NCI-H2029 treated with DMSO at 0.1 percent for 48 hours (cell line): Measurements from ENCODE around the gene RHBG.

ENCODE experiments used
- DNase-seq: peaks from one replicate; lab custom pipeline; 2025; lab: John Stamatoyannopoulos, UW

The RHBG gene

DNA sequence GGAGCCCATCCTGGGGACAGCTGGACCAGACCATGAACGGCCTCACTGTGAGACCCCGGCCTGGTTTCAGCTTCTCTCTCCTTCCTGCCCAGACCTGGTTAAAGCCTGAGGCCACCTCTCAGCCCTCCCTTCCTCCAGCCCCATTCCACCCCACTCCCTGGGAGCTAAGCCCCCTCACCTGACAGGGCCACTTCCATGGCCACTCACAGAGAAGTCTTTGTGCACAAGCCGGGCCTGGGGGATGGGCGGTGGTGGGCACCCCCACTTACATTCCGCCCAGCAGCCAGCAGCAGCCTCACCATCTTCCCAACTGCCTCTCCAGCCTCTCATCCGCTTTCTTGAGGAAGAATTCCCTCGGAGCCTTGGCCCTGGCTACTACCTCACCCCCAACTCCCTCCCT, 40.4 kb downstream of the RHBG start:
- DNase-seq, result no peak

DNA sequence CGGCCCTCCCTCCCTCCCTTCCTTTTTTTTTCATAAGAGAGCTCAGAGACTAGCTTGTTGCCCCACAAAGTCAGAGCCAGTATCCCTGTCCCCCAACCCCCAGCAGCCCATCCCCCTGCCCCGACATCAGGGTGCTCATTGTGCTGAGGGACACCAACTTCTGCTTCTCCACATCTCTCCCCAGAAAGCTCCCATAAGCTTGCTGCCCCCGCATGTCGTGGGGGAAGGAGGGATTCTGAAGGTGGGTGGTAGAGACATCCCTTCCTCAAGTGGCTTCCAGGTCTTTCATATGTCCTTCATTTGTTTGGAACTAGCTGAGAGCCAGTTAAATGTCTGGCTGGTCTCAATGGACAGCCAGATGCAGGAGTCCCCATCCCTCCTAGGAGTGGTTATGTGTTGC, 41.2 kb downstream of the RHBG start:
- DNase-seq, result no peak

DNA sequence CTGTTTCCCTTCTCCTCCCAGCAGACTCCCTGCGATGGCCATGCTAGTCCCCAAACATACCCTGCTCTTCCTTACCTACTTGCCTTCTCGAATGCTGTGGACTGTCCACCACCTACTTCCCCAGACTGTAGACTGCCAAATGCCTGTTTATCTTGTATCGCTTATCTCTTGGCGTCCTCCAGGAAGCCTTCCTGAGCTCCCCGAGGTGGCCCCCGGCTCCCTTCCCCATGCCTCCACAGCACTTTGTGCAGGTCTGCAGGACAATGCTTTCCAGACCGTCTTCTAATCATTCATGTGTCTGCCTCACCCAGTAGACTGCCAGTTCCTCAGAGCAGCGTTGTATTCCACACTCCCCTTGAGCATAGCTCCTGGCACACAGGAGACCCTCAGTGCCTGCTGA, 41.7 kb downstream of the RHBG start:
- no peak for DNase-seq

DNA sequence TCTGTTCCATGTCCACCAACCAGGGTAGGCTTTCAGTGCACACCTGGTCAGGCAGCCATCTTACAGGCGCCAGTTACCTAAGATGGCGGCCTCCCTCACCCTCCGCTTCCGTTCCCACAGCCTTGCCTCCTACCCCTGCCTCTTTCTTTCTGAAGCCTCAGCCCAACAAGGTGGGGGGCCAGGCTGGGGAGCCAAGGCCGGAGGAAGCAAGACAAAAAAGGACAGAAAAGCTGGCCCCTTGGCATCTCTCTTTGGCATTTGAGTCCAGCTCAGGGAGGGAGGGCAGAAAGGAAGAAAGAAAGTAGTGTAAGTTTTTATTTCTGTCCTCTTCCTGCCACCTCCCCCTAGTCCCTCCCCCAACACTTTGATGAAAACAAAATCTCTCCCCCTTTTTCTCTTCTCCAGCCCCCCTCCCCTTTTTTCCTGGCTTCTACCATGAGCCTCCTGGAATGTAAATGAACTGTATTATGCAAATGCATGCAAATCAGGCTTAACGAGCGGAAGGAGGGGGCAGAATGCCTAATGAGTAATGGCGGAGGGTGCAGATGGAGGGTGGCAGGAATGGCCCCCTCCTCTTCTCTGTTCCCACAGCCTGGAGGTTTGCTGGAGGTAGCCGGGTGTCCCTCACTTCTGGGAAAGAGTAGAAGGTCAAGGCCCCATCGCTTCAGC, 43.8 kb downstream of the RHBG start:
- DNase-seq, result no peak

DNA sequence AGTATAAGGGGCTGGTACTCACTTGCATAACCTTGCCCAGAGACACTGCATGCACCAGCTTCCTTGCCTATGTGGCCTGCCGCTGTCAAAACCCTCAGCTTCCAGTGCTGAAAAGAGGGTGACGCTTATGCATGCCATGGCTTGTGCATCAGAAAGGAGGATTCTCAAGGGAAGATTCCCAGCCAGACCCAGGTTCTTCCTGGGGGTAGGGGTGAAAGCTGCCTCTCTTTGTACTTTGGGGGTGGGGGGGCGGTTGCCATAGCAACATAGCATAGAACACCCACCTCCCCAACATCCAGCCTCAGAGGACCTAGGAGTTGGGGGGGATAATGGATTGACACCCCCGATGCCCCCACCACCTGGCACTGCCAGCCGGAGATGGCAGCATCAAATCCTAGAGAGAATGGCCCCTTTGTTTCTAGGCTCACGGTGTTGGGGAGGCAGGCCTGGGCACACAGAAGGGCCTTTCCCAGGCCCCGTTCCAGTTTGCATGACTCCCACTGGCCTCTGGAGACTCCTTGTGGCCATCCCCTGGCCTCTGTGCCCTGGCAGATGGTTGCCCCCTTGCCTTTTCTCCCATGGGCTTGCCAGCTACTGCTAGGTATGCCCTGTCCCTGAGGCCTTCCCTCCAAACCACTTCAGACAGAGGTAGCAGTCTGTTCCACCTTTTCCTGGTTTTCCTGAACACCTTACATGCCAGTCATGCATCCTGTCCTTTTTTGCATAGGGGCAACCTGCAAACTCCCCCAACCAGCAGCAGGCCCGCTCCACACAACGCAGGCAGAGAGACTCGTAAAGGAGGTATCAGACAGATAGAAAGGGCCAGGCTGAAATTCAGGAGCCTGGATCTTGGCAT, 44.6 kb downstream of the RHBG start:
- DNase-seq, result no peak

DNA sequence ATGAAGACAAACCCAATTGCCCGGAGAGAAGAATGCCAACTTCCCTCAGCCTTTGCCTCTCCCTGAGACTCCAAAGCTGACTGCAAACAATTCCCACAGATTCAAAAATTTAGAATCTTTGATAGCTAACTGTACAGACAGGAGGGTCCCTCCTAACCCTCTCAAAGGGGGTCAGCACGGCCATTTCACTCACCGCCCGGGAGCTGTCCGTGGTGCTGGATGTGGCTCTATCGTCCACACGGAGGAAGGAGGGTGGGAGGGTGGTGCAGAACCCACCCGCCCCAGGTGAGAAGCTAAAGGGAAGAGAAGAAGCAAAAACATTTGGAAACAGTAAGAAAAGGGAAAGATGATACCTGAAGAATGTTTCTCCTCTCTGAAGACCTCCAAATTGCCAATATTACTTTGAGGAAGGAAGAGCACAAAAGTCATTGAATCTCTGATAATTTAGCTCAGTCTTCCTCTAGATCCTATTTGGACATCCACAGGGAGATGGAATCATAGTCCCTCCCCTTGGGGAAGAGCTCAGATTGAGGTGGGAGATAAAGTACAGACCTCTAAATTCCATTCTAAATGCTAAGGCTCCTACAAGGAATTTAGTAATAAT, 45.6 kb downstream of the RHBG start:
- DNase-seq, result no peak

DNA sequence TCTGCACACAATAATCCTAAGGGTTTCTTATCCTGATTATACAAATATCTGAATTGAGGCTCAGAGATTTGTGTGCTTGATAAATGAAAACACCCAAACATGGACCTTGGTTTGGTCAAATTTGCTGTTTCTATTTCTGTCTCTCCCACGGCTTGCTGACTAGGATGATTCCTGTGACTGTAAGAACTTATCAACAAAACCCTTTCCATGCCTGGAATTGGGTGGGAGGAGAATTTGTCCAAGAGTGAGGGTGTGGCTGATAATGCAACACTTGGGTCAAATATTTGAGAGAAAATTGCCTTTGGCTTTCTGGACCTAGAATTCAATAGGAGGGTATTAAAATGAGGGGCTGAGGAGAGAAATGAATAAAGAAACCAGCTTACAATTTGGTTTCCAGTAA, 48.0 kb downstream of the RHBG start:
- no peak for DNase-seq

DNA sequence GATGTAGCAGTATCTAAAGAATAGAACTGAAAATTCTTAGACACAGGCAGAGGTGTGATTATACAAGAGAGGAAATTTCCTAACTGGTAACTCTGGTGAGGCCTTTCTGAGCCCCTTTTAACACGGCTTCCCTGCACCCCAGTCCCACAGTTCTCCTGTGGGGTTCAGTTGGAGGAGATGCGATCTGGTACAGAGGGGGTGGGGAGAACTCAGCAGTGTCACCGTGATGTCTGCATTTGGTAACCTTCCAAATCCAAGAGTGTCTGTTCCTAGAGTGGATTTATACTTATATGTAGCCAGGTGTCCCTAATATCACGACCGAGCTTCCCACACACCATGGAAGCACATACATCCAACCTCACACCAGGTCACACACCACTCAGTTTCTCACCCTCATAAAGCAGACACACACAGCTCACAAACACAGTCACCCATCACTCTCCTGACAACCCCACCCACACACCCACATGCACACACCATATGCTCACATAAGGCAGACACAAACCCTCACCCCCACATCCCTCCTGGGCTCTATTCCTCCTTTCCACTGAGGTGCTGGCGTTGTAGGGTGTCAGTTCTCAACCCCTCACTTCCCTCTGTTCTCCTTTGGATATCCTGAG, 48.5 kb downstream of the RHBG start:
- no peak for DNase-seq

DNA sequence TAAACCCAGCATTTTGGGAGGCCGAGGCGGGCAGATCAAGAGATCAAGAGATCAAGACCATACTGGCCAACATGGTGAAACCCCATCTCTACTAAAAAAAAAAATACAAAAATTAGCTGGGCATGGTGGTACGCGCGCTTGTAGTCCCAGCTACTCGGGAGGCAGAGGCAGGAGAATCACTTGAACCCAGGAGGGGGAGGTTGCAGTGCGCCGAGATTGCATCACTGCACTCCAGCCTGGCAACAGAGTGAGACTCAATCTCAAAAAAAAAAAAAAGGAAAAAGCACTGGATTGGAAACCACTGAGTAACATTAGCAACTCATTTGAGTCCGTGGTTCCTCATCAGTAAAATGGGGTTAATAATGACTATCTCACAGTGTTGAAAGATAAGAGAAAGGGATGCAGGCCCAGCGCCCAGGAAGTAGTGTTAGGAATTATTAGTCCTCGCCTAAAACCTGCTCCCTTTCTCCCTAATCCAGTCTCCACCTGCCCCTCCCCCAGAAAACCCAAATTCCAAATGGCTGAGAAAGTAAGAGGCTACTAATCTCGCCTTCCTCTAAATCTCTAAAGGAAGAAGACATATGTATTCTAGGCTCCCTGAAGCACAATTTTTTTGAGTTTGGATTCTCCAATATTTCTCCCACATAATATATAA, 49.5 kb downstream of the RHBG start:
- no peak for DNase-seq

DNA sequence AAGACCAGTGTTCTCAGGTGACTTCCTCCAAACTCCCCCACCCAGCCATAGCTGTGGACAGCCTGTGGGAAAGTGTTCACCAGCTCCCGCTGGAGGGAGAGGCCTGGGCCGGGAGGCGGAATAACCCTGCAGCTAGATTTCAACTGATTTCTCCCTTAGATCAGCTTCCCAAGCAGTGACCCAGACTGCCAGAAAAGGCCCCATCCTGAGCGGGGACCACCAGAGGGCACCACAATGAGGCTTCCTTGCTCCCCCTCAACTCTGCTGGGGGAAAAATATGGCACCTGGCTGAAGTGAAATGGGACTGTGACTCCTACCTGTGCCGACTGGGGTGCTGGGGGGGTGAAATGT, 50.8 kb downstream of the RHBG start:
- DNase-seq, result no peak

DNA sequence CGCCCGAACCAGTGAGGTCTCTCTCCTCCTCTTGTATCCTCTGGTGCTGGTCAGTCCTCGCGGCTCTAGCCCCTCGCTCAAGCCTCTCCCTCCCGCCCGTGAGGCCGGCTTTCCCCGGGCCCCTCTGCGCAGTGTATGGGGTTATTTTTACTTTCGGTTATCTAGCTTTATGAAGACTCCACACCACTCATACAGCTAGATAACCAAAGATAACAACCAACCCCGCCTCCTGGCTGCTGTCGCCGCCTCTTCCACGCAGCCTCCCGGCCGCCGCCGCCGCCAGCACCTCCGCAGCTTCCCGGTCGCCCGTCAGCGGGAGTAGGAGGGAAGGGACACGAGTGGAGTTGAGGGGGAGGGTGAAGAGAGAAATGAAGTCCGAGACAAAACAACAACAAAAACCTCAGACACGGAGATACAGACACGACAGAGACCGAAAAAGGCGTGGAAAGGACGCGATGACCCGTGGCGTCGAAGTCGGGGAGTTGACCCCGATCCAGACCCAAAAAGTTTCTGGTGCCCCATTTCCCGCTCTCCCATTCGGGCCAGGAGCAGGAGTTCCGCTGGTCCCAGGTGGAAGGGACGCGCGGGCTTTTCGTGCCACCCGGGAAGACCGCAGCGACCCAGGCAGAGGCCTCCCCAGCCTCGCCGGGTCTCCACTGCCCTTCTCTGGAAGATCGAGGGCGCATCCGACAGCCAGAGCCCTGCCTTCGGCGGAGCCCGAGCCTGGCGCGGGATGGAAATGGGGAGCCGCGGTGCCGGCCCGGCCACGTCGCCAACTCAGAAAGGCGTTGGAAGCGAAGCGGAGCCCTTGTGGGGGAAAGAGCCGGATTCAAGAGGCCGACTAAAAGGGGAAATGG, 51.4 kb downstream of the RHBG start:
- DNase-seq, result no peak

DNA sequence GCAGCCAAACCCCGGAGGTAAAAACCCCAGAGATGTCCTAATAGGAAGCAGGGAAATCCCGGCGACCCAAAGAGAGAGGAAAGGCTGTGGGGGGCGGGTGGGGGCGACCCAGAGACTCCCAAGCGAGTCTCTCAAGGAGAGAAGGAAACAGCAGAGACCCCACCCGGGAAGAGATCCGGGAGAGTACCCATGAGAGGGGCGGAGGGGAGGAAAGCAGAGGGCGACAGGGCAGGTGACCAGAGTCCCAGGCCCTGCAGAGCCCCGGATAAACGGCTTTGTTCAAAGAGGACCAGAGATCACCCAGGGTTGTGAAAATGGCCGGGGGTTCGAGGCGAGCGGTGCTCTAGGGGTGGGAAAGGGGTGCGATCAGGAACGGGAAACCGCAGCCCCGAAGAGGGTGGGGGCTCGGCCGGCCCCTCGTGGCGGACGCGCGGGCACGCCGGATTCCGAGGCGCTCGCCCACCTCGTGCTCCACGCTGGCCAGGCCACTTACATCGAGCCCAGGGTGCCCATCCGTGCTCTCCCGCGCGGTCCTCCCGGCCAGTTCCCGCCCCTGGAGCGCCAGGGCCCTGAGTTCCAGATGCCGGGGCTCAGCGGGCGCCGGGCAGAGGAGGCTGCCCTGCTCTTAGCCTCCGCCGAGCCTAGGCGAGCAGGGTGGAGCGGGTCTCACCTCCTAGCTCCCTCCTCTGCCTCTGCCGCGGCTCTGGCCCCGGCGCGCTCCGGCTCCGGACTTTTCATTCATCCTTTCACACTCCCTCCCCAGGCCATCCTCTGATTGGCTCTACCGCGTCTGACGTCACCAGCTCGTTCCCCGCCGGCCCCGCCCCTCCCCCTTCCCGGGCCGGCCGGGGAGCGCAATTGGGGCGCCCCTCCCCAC, 52.3 kb downstream of the RHBG start:
- DNase-seq, result peak; percentile 27

DNA sequence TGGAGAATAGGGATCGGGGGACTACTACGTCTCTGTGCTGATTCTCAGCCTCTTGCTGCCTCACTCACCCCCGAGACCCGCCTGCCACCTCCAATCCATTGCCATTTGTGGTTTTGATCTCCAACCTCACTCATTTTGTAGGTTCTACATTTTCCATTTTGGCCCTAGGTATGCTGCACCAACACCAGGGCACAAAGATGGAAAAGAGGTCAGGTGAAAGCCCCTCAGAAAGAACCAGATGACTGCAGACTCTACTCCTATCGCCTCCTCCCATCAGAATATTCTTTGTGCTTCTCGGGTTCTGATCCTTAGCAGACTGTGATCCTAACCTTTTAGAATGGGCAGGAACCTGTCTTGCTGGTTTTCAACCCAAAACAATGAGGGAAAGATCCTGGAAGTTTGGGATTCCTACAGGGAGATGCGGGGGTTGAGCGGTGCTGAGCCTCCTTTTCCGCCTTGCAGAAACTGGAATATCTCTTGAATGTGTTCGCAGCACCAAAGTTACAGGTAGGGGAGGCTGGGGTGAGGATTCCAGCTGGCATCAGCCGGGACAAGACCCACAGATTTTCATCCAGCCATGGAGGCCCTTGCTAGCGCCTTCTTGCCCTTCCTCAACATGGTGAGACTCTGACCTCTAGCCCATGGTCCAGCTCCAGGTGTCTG, 53.1 kb downstream of the RHBG start:
- DNase-seq, result no peak

DNA sequence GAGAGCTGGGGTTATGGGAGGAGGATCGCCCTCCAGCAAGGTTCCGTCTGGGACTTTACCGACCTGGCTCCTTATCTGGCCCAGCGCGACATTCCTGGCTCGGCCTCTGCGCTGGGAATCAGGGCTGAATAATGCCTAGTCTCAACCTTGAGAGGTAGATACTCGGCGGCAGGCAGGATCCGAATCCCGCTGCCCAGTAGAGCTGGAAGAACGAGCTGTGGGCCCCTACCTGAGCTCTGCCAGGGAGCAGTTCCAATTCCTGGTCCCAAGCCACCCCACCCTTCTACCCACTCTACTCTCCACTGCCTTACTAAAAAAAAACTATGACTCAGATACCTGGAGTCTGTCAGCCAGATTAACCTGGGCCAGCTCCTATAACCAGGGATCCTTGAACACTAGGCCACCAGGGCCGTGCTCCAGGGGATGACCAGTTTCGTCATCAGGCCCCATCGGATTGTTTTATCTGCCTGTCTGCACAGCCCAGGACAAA, 53.6 kb downstream of the RHBG start:
- no peak for DNase-seq

DNA sequence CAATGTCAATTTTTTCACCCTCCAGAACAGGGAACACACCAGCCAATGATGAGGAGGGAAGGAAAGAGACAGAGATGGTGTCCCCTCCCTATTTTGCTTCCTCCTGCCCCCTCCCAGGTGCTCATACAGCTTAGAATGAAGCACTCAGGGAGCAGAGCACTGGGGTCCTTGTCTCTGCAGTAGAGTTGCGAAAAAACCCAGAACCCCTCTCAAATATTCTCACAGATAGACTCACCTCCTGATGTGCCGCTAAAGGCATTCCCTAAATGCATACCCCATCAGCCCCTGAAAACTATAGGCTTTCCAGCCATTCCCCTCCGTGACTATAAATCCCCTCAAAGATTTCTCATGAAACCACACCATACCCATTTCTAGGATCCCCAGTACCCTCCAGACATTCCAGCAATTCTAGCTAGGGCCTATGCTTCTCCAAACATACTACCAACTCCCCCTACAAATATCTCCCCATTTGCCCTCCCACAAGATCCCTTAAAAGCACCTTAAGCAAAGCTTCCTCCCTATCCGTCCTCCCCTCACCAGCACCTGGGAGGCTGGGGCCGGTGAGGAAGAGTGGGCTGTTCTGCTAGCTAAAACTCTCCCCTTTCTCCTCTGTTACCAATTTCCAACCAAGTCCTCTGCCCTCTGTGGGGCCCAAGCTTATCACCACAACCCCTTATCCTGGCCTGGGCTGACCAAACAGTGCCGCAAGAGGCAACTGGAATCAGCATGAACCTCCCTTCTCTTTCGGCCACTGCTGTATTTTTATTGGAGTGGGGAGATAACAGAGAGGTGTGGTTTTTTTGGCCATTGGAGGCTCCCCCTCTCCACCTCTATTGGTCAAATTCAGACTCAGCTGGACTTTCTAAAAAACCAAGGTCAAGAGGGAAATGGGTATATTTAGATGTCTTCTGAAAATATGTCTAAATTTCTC, 54.7 kb downstream of the RHBG start:
- DNase-seq, result no peak

DNA sequence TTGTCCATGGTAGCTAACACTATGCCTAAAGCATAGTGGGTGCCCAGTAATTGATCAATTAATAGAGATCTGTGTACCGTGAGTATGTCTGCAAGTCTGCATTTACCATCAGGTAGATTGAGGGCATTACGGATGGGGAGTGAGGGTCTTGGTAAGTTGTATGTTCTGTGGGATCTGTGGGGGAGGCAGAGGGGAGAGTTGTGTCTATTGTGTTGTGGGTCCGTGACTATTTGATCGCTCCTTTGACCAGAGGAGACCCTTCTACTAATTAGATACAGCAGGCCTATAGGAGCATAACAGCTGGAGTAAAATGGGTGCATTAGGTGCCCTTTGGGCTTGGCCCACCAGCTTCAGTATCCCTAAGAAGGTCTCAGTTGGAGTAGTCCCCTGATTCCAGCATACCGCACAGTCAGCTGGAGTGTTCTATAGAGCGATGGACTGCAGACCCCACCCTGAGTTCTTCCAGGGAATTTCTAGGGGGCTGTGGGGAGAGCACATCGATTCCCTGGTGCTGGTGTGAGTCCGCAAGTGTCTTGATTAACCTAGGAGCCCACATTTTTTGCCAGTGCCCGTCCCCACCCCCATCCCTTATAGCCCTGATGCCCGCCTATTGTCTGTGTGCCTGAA, 55.9 kb downstream of the RHBG start:
- DNase-seq, result no peak

DNA sequence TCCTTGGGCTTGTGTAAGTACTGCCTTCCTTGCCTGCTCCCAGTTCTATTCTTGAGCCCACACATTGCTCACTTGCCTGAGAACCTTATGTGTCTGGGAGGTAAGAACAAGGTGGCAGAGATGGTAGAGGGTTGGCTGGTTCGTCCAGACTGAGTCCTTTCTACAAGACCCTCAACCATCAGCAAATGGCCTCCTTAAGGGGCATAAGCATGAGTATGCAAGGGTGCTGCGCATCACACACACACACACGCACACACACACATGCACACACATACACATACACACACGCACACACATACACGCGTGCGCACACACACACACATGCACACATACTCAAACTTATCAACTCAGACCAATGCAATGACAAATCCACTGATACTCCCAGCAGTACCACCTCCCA, 56.9 kb downstream of the RHBG start:
- no peak for DNase-seq

DNA sequence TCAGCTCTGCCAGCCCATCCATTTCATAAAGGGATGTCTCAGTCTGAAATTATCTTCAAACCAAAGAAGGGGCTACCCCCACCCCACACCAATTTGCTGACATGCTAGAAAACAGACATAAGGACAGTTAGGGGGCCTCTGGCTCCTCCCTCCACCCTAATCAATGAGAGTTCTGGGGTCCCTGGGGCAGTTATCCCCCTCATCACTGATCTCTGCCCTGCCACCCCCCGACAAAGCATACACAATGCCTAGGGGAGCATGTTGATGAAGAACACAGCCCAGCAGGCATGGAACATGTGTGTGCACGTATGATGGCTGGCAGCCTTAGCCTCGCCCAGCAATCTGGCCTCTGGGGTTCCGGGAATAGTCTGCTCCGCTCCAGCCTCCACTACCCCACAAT, 58.9 kb downstream of the RHBG start:
- no peak for DNase-seq
